NCI-H128 (cell line): ENCODE data around the gene MAP3K5.
A peak's percentile ranks its signal among the peaks of the same experiment; 100 is the strongest.
"Not testable (repeated sequence)": the region's sequence is repeated elsewhere in the genome, so short reads cannot be mapped to it uniquely, and the experiment has no call there.

Experiments used
- DNase-seq: peaks from one replicate; lab custom pipeline; 2025; ENCODE audit not compliant: unreplicated experiment; lab: John Stamatoyannopoulos, UW

Gene MAP3K5

DNA sequence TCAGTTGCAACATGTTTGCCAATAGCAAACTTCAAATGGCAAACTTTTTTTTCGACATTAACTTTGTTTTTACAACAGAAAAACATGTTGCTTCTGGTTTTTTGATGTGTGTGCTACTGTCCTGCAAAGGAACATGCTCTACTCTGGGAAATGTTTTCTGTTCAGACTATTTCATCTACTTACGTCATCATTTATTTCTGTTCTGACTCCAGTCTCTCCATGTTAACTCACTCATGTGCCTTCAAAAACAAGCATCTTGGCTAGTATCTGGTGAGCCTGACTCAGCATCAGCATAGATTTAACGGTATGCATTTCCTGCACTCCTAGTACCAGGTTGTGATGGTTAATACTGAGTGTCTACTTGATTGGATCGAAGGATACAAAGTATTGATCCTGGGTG is 206.0 kb downstream of the MAP3K5 start:
- no peak for DNase-seq

- DNase-seq = not testable (repeated sequence)
Measured at GRCh38 chr6:136585523-136585922, 206.8 kb downstream of the MAP3K5 start.

- not testable (repeated sequence) for DNase-seq
Measured at GRCh38 chr6:136584290-136584689, 208.0 kb downstream of the MAP3K5 start.

DNA sequence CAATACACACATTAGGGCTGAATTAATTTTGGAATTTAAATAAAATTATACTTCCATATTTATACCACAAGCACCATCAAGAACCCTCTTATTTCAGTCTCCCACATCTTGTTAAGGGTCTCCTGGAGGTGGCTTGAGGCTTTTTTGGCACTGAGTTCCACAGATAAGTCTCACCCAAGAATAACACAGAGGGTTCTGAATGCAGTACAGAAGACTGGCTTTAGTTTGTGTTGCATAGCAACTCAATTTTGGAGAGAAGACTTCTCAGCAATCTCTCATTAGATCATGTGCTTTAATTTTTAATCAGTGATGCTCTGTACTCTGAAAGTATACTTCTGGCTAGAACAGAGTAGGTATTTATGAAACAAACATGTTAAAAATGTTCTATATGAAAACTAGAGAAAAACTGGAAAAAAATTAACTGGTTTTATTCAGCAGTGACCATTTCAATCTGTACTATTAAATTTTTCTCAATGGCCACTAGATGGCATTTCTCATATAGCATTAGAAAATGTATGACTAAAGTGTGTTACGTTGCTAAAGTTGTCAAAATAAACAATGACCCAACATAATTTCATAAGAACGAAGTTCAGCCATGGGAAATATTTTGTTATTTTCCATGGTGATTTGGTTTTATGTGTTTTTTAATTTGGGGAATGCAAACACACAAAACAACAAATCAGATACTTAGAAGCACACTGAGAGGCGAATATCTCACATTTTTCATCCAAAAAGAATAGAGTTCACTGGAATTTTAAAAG is 209.4 kb downstream of the MAP3K5 start:
- DNase-seq = no peak

DNA sequence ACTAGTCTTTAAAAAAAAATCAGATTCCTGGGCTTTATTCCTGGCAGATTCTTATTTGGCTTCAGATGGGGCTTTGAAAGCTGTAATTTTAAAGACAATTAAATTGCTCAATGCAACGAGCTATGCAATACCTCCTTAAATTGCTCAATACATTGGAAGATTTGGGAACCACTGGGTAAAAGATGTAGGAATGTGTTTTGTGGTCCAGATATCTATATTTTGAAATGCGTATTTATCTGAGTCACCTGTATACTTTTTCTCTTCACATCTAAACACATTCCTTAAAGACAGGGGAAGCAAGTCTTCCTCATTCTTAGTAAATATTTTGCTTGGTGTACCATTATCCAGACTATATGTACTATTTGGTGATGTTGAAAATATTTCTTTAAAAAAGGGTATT is 212.5 kb downstream of the MAP3K5 start:
- no peak for DNase-seq

DNA sequence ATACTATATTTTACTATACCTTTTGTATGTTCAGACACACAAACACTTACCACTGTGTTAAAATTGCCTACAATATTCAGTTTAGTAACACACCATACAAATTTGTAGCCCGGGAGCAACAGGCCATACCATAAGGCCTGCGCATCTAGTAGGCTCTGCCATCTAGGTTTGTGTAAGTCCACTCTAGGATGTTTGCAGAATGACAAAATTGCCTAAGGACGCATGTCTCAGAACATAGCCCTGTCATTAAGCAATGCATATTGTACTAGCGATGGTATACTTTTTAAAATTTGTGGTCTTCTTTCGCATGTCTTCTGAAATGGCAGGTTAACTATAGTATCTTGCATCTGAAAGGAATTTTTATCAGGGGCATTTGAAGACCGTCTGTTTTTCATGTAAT is 215.5 kb downstream of the MAP3K5 start:
- DNase-seq = no peak

- DNase-seq = no peak
Measured at GRCh38 chr6:136571496-136571895, 220.8 kb downstream of the MAP3K5 start.

GRCh38 chr6:136571065-136571464 is 221.2 kb downstream of the MAP3K5 start:
- no peak for DNase-seq

- DNase-seq = no peak
Measured at GRCh38 chr6:136568129-136568528, 224.1 kb downstream of the MAP3K5 start.

- DNase-seq = no peak
Measured at GRCh38 chr6:136567688-136568087, 224.6 kb downstream of the MAP3K5 start.

DNA sequence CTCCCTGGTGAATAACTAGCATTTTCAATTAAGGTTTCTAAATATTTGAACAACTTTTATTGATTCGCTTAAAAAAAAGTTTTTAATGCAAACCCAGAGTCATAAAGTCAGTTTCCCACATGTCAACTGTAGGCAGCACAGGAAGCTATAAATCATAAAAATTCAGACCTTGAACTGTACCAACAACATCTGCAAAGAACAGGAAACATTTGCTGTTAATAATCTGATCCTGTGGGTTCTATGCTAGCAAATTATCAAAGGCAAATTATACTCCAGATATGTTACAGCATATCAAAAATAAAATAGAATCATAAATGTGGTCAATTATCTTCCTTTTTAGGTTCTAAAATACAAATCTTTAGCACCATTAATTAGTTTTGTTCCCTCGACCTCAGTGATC is 225.4 kb downstream of the MAP3K5 start:
- no peak for DNase-seq

DNA sequence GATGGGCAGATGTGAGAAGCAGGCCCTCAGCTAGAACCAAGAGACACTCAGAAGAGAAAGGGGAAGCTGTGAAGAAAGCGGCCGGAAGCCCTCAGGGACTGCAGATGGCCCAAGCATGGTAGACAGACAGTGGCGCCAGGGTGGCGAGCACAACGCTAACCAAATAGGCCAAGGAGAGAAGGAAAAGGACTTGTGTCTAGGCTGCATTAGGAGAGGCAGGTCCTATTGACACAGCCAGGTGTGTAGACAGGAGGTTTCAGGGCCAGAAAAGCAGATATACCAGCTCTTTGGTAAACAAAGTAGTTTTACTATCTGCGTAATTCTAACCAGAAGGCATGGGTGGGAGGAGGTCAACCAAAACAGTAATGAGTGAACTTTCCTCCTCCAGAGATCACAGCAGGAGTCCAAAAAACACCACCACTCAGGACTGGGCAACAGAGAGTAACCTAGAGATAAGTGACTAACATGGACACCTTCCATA is 226.2 kb downstream of the MAP3K5 start:
- no peak for DNase-seq

GRCh38 chr6:136564180-136564579 is 228.1 kb downstream of the MAP3K5 start:
- DNase-seq = no peak

DNA sequence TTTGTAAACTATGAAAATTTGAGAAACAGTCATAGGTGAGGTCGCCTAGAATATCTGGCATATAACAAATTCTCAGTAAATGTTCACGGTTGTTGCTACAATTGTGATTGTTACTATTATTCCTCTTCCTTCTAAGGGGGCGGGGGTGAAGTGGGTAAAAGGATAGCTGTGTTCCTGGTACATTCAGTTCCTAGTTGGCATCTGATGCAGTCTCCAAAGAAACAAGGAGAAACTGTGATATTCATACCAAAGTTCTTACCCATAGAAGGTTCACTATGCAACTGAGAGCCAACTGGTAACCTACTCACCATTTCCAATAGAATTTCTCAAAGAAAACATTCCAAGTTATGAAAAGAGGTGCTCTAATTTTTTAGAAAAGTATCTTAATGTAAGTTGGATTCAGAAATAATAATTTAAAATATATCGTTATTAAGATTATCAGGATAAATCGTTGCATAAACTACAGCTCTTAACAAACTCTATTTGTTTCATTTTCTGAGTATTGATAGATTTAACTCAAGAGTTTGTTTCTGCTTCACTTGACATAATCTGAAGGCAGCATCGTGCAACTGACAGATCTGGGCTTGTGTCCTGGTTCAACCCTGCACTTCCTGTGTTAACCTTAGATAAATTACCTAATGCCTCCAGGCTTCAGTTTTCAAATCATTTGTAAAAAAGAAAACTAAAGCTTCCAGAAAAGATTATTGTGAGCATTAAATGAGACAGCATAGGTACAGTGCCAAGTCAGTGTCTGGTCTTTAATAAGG is 228.7 kb downstream of the MAP3K5 start:
- no peak for DNase-seq

- DNase-seq = no peak
Measured at GRCh38 chr6:136562211-136562610, 230.1 kb downstream of the MAP3K5 start.

GRCh38 chr6:136553166-136553787 is 239.0 kb downstream of the MAP3K5 start:
- no peak for DNase-seq

DNA sequence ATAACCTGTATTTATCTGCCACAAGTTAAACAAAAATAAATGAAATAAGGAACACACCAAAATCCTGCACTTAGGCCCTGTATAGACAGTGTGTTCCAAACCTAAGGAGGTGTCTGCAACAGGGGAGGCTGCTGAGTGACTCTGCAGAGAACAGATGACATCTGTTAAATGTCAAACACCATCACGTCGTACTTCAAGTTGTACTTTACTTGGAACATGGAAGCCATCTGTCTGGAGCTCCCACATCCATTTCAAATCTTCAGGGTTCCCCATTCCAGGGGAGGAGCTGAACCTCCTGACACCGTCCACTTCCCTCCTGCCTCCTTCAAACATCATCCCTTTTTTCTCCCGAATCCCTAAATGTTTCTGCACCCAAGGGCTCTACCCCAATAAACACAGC is 240.2 kb downstream of the MAP3K5 start:
- DNase-seq = no peak

- DNase-seq = no peak
Measured at GRCh38 chr6:136551103-136551502, 241.2 kb downstream of the MAP3K5 start.

- DNase-seq = peak; percentile 79
Measured at GRCh38 chr6:136550330-136551071, 241.8 kb downstream of the MAP3K5 start, which contains the start of gene MAP7. TSS of gene MAP7 (minus strand) at chr6:136550422. CDS start at chr6:136550408, 14 bp downstream.

DNA sequence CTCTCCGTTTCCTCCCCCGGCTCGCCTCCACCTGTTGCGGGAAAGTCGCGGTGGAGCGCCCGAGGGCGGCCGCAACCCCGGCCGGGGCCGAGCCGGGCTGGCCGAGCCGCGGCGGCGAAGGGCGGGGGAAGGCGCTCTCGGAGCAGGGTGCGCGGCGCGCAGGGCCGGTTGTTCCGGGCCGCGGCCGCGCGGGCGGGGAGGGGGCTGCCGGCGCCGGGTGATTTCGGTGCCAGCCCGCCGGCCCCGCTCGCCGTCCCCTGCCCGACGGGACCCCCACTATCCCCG is 242.3 kb downstream of the MAP3K5 start:
- DNase-seq = no peak

GRCh38 chr6:136549300-136550044 is 242.8 kb downstream of the MAP3K5 start:
- DNase-seq = no peak
